Liver (tissue), 9 donors: ENCODE data around the gene RAPGEF4. TPM values are rescaled to one million over a fixed set of nuclear protein-coding genes. Genes with fewer than 3 reads are reported as not detected.
"Not testable (repeated sequence)": the region's sequence is repeated elsewhere in the genome, so short reads cannot be mapped to it uniquely, and the experiment has no call there.

Experiments used
- DNase-seq: peaks from one replicate; pipeline ENCODE4 v3.0.0-alpha.2; 2017; ENCODE audit warnings: low spot score
- H3K27ac ChIP-seq, 2 donors: one replicate each; pipeline ENCODE4 v1.7.0; 2013; ENCODE audit warnings: inconsistent platforms in 2 of 2, low read length in 2 of 2, control low read depth in 1 of 2, low read depth in 1 of 2, mild to moderate bottlenecking in 1 of 2
- H3K27me3 ChIP-seq, 4 donors: one replicate each; pipeline versions ENCODE4 v1.6.1 to v1.7.0; 2013; ENCODE audit warnings: low read length in 3 of 4, inconsistent platforms in 1 of 4, mild to moderate bottlenecking in 1 of 4, moderate library complexity in 1 of 4; ENCODE audit not compliant: control insufficient read depth in 4 of 4, insufficient read depth in 4 of 4
- H3K36me3 ChIP-seq, 4 donors: one replicate each; pipeline versions ENCODE4 v1.6.1 to v1.7.0; 2013; ENCODE audit warnings: low read length in 3 of 4, mild to moderate bottlenecking in 3 of 4, low read depth in 1 of 4, moderate library complexity in 1 of 4; ENCODE audit not compliant: control insufficient read depth in 4 of 4, insufficient read depth in 3 of 4
- H3K4me1 ChIP-seq, 4 donors: one replicate each; pipeline versions ENCODE4 v1.6.1 to v1.7.0; 2013; ENCODE audit warnings: low read length in 3 of 4, mild to moderate bottlenecking in 3 of 4, moderate library complexity in 1 of 4; ENCODE audit not compliant: control insufficient read depth in 4 of 4, insufficient read depth in 4 of 4
- H3K4me3 ChIP-seq, 3 donors: one replicate each; pipeline versions ENCODE4 v1.6.1 to v1.7.0; 2013; ENCODE audit warnings: low read length in 3 of 3, control low read depth in 1 of 3, low read depth in 1 of 3, mild to moderate bottlenecking in 1 of 3
- H3K9ac ChIP-seq, 2 donors: one replicate each; pipeline ENCODE4 v1.7.0; 2013; ENCODE audit warnings: low read length in 2 of 2, mild to moderate bottlenecking in 2 of 2, moderate library complexity in 2 of 2, control low read depth in 1 of 2, low read depth in 1 of 2
- H3K9me3 ChIP-seq, 4 donors: one replicate each; pipeline versions ENCODE4 v1.6.1 to v1.7.0; 2013; ENCODE audit warnings: low read length in 3 of 4; ENCODE audit not compliant: control insufficient read depth in 4 of 4
- ATF3 ChIP-seq: IDR thresholded peaks from 2 replicates; pipeline ENCODE4 v1.6.1; 2016; ENCODE audit warnings: antibody characterized with exemption
- FOXA2 ChIP-seq: IDR thresholded peaks from 2 replicates; pipeline ENCODE4 v1.6.1; 2016; ENCODE audit warnings: antibody characterized with exemption
- HNF4A ChIP-seq, 2 donors: conservative IDR thresholded peaks; 2 replicates each; pipeline ENCODE4 v1.6.1; 2016; ENCODE audit warnings: antibody characterized with exemption in 2 of 2, mild to moderate bottlenecking in 2 of 2
- HNF4G ChIP-seq: IDR thresholded peaks from 2 replicates; pipeline ENCODE4 v1.6.1; 2016; ENCODE audit warnings: antibody characterized with exemption
- JUND ChIP-seq, 2 donors: IDR thresholded peaks; 2 replicates each; pipeline ENCODE4 v1.6.1; 2016; ENCODE audit warnings: antibody characterized with exemption in 2 of 2
- MAX ChIP-seq: IDR thresholded peaks from 2 replicates; pipeline ENCODE4 v1.6.1; 2016; ENCODE audit warnings: antibody characterized with exemption
- NR2F2 ChIP-seq: IDR thresholded peaks from 2 replicates; pipeline ENCODE4 v1.6.1; 2016; ENCODE audit warnings: antibody characterized with exemption
- RAD21 ChIP-seq, 2 donors: IDR thresholded peaks; 2 replicates each; pipeline ENCODE4 v1.6.1; 2016; ENCODE audit warnings: antibody characterized with exemption in 2 of 2, mild to moderate bottlenecking in 2 of 2
- RXRA ChIP-seq, 2 donors: IDR thresholded peaks; 2 replicates each; pipeline ENCODE4 v1.6.1; 2017 to 2018; ENCODE audit warnings: antibody characterized with exemption in 2 of 2, mild to moderate bottlenecking in 1 of 2
- SP1 ChIP-seq: IDR thresholded peaks from 2 replicates; pipeline ENCODE4 v1.6.1; 2018; ENCODE audit warnings: antibody characterized with exemption, mild to moderate bottlenecking
- TAF1 ChIP-seq: conservative IDR thresholded peaks from 2 replicates; pipeline ENCODE4 v1.6.1; 2016; ENCODE audit warnings: antibody characterized with exemption, mild to moderate bottlenecking
- YY1 ChIP-seq: IDR thresholded peaks from 2 replicates; pipeline ENCODE4 v1.6.1; 2016; ENCODE audit warnings: antibody characterized with exemption, mild to moderate bottlenecking
- WGBS: extraction: QIAGEN DNeasy Blood & Tissue Kit; methylation state at CpG from one replicate; pipeline ENCODE4 v1.1.7; 2013; 5-methylcytosine and 5-hydroxymethylcytosine counted together
- polyA plus RNA-seq, 2 donors: library from polyadenylated mRNA; stranded (reverse) in 1 of 2; unstranded in 1 of 2; fragments of 200-250 nt in 1 of 2; fragments of >200 nt in 1 of 2; fragmentation: Nextera tagmentation in 1 of 2; extraction: Ambion mirVana in 1 of 2; gene quantifications; one replicate each; pipeline versions ENCODE4 v1.2.1 to v1.2.3, GENCODE V29; 2013 to 2015
- total RNA-seq, 2 donors: library from RNA; depleted of rRNA; stranded (reverse); fragments of >200 nt; gene quantifications; one replicate each; pipeline ENCODE4 v1.2.3, GENCODE V29; 2014
- TF ChIP-seq, protein P1 (sequence below): IDR thresholded peaks from 2 replicates; pipeline ENCODE4 v1.6.1; 2016; ENCODE audit warnings: antibody characterized with exemption
- donor health status: healthy.
- donor health status: healthy.
- donor health status: healthy.
- donor health status: healthy.
- donor health status: healthy.

Gene RAPGEF4
- total and polyA plus RNA-seq, 4 donors = 1.5 to 18.2 (median 8.3) TPM

DNA sequence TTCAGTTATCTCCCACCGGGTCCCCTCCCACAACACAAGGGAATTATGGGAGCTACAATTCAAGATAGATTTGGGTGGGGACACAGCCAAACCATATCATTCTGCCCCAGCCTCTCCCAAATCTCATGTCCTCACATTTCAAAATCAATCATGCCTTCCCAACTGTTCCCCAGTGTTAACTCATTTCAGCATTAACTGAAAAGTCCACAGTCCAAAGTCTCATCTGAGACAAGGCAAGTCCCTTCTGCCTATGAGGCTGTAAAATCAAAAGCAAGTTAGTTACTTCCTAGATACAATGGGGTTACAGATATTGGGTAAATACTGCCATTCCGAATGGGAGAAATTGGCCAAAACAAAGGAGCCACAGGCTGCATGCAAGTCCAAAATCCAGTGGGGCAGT, 12.9 kb downstream of the RAPGEF4 start:
- not testable (repeated sequence) for H3K36me3 ChIP-seq

GRCh38 chr2:172749388-172749787, 13.7 kb downstream of the RAPGEF4 start:
- Histone ChIP-seq H3K27ac (no peak overlapping the region), H3K4me1 (peaks cover 0 to 5% (median 1%) of the 10 kb centered on the region in 4 donors), H3K36me3 (no peaks in the 10 kb centered on the region), H3K9me3 (no peaks in the 10 kb centered on the region), H3K9ac (no peak overlapping the region), H3K4me3 (no peak overlapping the region), H3K27me3 (no peaks in the 10 kb centered on the region)
- 93% methylated on average over 6 of the region's 6 CpGs for WGBS
- DNase-seq = no peak
- no peak for TF ChIP-seq RAD21 (IDR thresholded peaks at IDR 0.05)
- TF ChIP-seq, protein P1, sequence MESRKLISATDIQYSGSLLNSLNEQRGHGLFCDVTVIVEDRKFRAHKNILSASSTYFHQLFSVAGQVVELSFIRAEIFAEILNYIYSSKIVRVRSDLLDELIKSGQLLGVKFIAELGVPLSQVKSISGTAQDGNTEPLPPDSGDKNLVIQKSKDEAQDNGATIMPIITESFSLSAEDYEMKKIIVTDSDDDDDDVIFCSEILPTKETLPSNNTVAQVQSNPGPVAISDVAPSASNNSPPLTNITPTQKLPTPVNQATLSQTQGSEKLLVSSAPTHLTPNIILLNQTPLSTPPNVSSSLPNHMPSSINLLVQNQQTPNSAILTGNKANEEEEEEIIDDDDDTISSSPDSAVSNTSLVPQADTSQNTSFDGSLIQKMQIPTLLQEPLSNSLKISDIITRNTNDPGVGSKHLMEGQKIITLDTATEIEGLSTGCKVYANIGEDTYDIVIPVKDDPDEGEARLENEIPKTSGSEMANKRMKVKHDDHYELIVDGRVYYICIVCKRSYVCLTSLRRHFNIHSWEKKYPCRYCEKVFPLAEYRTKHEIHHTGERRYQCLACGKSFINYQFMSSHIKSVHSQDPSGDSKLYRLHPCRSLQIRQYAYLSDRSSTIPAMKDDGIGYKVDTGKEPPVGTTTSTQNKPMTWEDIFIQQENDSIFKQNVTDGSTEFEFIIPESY = no peak
- TF ChIP-seq MAX = no peak
- TF ChIP-seq RXRA (IDR thresholded peaks at IDR 0.05) = no peak

More for the DNA sequence above, 12.9 kb downstream of the RAPGEF4 start:
- TF ChIP-seq YY1 = peak; percentile 41
- TF ChIP-seq HNF4G = peak; percentile 82
- TF ChIP-seq MAX = peak; percentile 48
- peak in 1 of 2 donors; percentile 51 for TF ChIP-seq RXRA (IDR thresholded peaks at IDR 0.05)
- peak; percentile 88 for TF ChIP-seq SP1
- TF ChIP-seq, protein P1 = peak; percentile 32
- peak in 1 of 2 donors; percentile 41 for TF ChIP-seq JUND (IDR thresholded peaks at IDR 0.05)
- TF ChIP-seq HNF4A (conservative IDR thresholded peaks at IDR 0.05) = peak; percentile 87 to 94
- TF ChIP-seq RAD21 (IDR thresholded peaks at IDR 0.05) = peak in 1 of 2 donors; percentile 31
- WGBS = 62% methylated on average over 2 of the region's 2 CpGs
- H3K27me3 ChIP-seq, H3K4me1 ChIP-seq, DNase-seq, H3K9me3 ChIP-seq, H3K9ac ChIP-seq, H3K4me3 ChIP-seq: not testable (repeated sequence)
- H3K27ac ChIP-seq = peak overlapping the region; percentile 15 to 34

DNA sequence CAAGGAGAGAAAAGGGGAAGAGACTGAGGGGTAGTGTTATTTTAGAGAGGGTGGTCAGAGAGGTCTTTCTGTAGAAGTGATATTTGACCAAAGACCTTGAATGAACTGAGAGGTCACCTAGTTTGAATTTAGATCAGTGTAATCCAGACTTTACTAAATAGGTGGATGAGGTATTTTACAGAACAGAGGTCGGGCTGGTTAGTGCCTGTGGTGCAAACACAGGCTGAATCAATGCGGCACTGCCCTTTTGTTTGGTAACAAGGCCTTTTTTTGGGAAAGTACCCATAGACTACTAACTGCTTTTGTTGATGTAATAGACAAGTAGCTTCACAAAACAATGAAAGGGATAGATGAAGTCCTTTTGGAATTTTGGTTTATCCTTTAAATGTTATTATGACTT, 15.9 kb downstream of the RAPGEF4 start:
- no peaks in the 10 kb centered on the region for H3K27me3 ChIP-seq
- peak overlapping the region in 1 of 2 donors; percentile 26 for H3K27ac ChIP-seq
- no peak for DNase-seq
- TF ChIP-seq FOXA2 = no peak
- TF ChIP-seq NR2F2 = no peak
- no peak for TF ChIP-seq ATF3
- TF ChIP-seq, protein P1 = no peak
- peak in 1 of 2 donors; percentile 19 for TF ChIP-seq RXRA (IDR thresholded peaks at IDR 0.05)
- TF ChIP-seq HNF4A (conservative IDR thresholded peaks at IDR 0.05) = peak in 1 of 2 donors; percentile 30
- no peak for TF ChIP-seq MAX
- TF ChIP-seq SP1 = no peak
- TF ChIP-seq JUND (IDR thresholded peaks at IDR 0.05) = no peak
- TF ChIP-seq TAF1 = no peak
- 22% methylated on average over 2 of the region's 2 CpGs for WGBS
- H3K9ac ChIP-seq = no peak overlapping the region
- no peak overlapping the region for H3K4me3 ChIP-seq
- H3K4me1 ChIP-seq = peaks cover 0 to 5% (median 1%) of the 10 kb centered on the region in 4 donors
- no peaks in the 10 kb centered on the region for H3K36me3 ChIP-seq
- no peaks in the 10 kb centered on the region for H3K9me3 ChIP-seq
